ENCODE results near the gene MMP17.

Gene MMP17

DNA sequence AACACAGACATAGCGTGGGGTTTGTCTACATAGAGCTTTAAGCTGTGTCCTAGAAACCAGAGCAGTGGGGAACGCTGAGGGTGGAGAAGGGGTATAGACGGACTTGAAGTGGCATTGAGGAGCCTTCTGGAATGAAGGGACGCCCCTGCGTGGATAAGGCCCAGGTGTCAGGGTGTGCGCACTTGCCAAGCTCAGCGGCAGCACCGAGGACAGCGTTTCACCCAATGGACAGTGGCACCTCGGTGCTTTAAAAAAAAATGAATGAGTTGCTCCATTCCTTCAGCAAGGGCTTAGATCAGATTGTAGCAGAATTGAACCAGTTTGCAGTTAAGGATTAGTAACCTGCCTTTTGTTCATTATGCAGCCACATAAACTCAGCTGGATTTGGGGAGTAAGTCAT is 33.6 kb upstream of the MMP17 start:
- no peaks in the 10 kb centered on the region for H3K4me1 ChIP-seq (ENCODE audit: insufficient read depth, low read length, severe bottlenecking)
- H3K27ac ChIP-seq (ENCODE audit: low read depth, low read length, poor library complexity, severe bottlenecking), result no peak overlapping the region
- no peak overlapping the region for H2AFZ ChIP-seq (ENCODE audit: low read length)
- no peaks in the 10 kb centered on the region for H4K20me1 ChIP-seq (ENCODE audit: insufficient read depth, low read length)
- H3F3A ChIP-seq (ENCODE audit: insufficient read depth, low read length), result no peaks in the 10 kb centered on the region
- no peak overlapping the region for H3K4me2 ChIP-seq (ENCODE audit: low read length)
- H3K27me3 ChIP-seq (ENCODE audit: insufficient read depth, low read length), result no peaks in the 10 kb centered on the region
- no peak overlapping the region for H3K9ac ChIP-seq (ENCODE audit: low read length)
- no peaks in the 10 kb centered on the region for H3K79me2 ChIP-seq (ENCODE audit: insufficient read depth, low read length)
- no peaks in the 10 kb centered on the region for H3K9me2 ChIP-seq (ENCODE audit: low read depth, low read length)
- H3K9me3 ChIP-seq (ENCODE audit: low read length), result no peaks in the 10 kb centered on the region
- no peak overlapping the region for H3K4me3 ChIP-seq (ENCODE audit: low read depth, low read length, poor library complexity, severe bottlenecking)
- TF ChIP-seq, protein P1, sequence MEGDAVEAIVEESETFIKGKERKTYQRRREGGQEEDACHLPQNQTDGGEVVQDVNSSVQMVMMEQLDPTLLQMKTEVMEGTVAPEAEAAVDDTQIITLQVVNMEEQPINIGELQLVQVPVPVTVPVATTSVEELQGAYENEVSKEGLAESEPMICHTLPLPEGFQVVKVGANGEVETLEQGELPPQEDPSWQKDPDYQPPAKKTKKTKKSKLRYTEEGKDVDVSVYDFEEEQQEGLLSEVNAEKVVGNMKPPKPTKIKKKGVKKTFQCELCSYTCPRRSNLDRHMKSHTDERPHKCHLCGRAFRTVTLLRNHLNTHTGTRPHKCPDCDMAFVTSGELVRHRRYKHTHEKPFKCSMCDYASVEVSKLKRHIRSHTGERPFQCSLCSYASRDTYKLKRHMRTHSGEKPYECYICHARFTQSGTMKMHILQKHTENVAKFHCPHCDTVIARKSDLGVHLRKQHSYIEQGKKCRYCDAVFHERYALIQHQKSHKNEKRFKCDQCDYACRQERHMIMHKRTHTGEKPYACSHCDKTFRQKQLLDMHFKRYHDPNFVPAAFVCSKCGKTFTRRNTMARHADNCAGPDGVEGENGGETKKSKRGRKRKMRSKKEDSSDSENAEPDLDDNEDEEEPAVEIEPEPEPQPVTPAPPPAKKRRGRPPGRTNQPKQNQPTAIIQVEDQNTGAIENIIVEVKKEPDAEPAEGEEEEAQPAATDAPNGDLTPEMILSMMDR (IDR thresholded peaks at IDR 0.05; ENCODE audit: low read length), result no peak
- TF ChIP-seq EZH2 (IDR thresholded peaks at IDR 0.05; ENCODE audit: borderline replicate concordance, low read length), result no peak
- H3K36me3 ChIP-seq (ENCODE audit: insufficient read depth, low read length), result peaks cover 57% of the 10 kb centered on the region

DNA sequence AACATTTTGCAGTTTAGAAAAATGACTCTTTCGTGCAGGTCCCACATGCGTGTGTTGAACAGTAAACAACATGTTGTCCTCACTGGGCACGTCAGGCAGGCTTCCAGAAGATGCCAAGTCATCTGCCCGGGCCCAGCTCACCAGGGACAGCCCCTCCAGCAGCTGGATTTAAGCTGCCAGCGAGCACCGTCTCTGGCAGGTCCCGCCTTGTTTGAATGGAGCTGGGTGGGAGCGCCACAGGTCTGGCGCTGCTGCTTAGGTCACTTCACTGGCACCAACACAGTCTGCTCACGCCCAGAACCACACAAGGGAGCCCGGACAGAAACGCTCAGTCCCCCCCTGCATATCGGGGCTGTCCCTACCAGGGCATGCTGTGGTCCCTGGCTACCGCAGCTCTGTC is 33.1 kb upstream of the MMP17 start:
- peaks cover 56% of the 10 kb centered on the region for H3K36me3 ChIP-seq (ENCODE audit: insufficient read depth, low read length)

DNA sequence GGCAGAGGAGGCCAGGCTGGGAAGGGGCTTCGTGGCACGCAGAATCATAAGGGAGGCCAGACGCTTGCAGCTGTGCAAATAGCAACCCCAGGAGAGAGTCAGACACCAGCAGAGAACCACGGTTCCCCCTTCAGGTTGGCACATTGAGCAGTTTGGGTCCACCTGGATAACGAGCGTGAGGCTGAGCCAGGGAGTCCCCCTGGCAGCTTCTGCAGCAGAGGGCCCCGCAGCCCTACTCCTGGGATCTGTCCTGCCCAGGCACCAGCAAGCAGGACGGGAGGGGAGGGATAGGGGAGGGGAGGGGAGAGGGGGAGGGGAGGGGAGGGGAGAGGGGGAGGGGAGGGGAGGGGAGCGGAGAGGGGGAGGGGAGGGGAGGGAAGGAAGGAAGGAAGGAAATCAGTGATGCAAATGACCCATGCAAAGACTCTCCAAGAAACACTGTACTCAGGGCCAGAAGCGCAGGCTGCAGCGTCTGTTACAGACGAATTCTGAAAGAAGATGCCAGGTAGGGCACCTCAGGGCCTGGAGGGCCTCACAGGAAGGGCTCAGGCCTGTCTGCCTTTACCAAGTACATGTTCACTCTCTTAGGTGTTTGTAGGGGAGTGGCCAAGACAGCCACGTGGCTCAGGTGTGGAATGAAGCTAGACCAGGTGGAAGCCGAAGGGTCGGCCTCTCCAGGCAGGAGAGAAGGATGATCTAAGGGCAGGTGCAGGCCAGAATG is 32.3 kb upstream of the MMP17 start:
- H3K79me2 ChIP-seq (ENCODE audit: insufficient read depth, low read length), result no peaks in the 10 kb centered on the region
- no peak for TF ChIP-seq EZH2 (IDR thresholded peaks at IDR 0.05; ENCODE audit: borderline replicate concordance, low read length)
- TF ChIP-seq, protein P1 (IDR thresholded peaks at IDR 0.05; ENCODE audit: low read length), result no peak
- peaks cover 56% of the 10 kb centered on the region for H3K36me3 ChIP-seq (ENCODE audit: insufficient read depth, low read length)
- H3K4me1 ChIP-seq (ENCODE audit: insufficient read depth, low read length, severe bottlenecking), result no peaks in the 10 kb centered on the region
- no peak overlapping the region for H3K4me3 ChIP-seq (ENCODE audit: low read depth, low read length, poor library complexity, severe bottlenecking)
- no peak overlapping the region for H2AFZ ChIP-seq (ENCODE audit: low read length)
- H3K9ac ChIP-seq (ENCODE audit: low read length), result no peak overlapping the region
- H3K4me2 ChIP-seq (ENCODE audit: low read length), result no peak overlapping the region
- H4K20me1 ChIP-seq (ENCODE audit: insufficient read depth, low read length), result no peaks in the 10 kb centered on the region
- H3K9me3 ChIP-seq (ENCODE audit: low read length), result no peaks in the 10 kb centered on the region
- no peaks in the 10 kb centered on the region for H3K9me2 ChIP-seq (ENCODE audit: low read depth, low read length)
- no peaks in the 10 kb centered on the region for H3K27me3 ChIP-seq (ENCODE audit: insufficient read depth, low read length)
- H3F3A ChIP-seq (ENCODE audit: insufficient read depth, low read length), result no peaks in the 10 kb centered on the region
- H3K27ac ChIP-seq (ENCODE audit: low read depth, low read length, poor library complexity, severe bottlenecking), result no peak overlapping the region

More for the DNA sequence above, 33.1 kb upstream of the MMP17 start:
- no peak for TF ChIP-seq EZH2 (IDR thresholded peaks at IDR 0.05; ENCODE audit: borderline replicate concordance, low read length)
- TF ChIP-seq, protein P1 (IDR thresholded peaks at IDR 0.05; ENCODE audit: low read length), result no peak
- H3K27me3 ChIP-seq (ENCODE audit: insufficient read depth, low read length), result no peaks in the 10 kb centered on the region
- H3K4me2 ChIP-seq (ENCODE audit: low read length), result no peak overlapping the region
- H2AFZ ChIP-seq (ENCODE audit: low read length), result no peak overlapping the region
- no peak overlapping the region for H3K4me3 ChIP-seq (ENCODE audit: low read depth, low read length, poor library complexity, severe bottlenecking)
- H3K9ac ChIP-seq (ENCODE audit: low read length), result no peak overlapping the region
- no peaks in the 10 kb centered on the region for H3K4me1 ChIP-seq (ENCODE audit: insufficient read depth, low read length, severe bottlenecking)
- no peaks in the 10 kb centered on the region for H4K20me1 ChIP-seq (ENCODE audit: insufficient read depth, low read length)
- no peaks in the 10 kb centered on the region for H3K9me3 ChIP-seq (ENCODE audit: low read length)
- H3F3A ChIP-seq (ENCODE audit: insufficient read depth, low read length), result no peaks in the 10 kb centered on the region
- H3K79me2 ChIP-seq (ENCODE audit: insufficient read depth, low read length), result no peaks in the 10 kb centered on the region
- no peak overlapping the region for H3K27ac ChIP-seq (ENCODE audit: low read depth, low read length, poor library complexity, severe bottlenecking)
- no peaks in the 10 kb centered on the region for H3K9me2 ChIP-seq (ENCODE audit: low read depth, low read length)

All from OCI-LY1 (cell line).